A673 (cell line): ENCODE measurements around the gene SPECC1. TPM values are rescaled to one million over a fixed set of nuclear protein-coding genes. Genes with fewer than 3 reads are reported as not detected.

Experiments
- BruUV-seq: library from RNA; stranded (reverse); fragments of 400-500 nt; replicated peaks from 2 replicates; lab custom pipeline; 2021; lab: Mats Ljungman, UMichigan
- CTCF ChIA-PET: fragments of 300-600 bp; sonication (Branson Sonifier 250); formaldehyde crosslinking; loops from one replicate; lab custom pipeline; 2022; ENCODE audit warnings: antibody characterized with exemption; lab: Charles Lee
- POLR2A ChIA-PET: fragments of 300-600 bp; sonication (Branson Sonifier 250); formaldehyde crosslinking; loops from one replicate; lab custom pipeline; 2022; ENCODE audit warnings: antibody characterized with exemption; ENCODE audit not compliant: low non-redundant PET; lab: Charles Lee
- DNase-seq: peaks from one replicate; pipeline ENCODE4 v3.0.0-alpha.2; 2015; ENCODE audit warnings: low spot score
- H3K27ac ChIP-seq: fragments of 200-600 bp; sonication (generic); 2 replicates; pipeline ENCODE4 v1.5.1; 2016; ENCODE audit warnings: mixed run types, low read depth, mild to moderate bottlenecking, mixed read lengths, antibody characterized with exemption, low read length; ENCODE audit not compliant: poor library complexity, severe bottlenecking
- H3K27me3 ChIP-seq: fragments of 200-600 bp; sonication (generic); replicated peaks from 2 replicates; pipeline ENCODE4 v1.6.1; 2017; ENCODE audit warnings: mixed run types, low read depth, mild to moderate bottlenecking, mixed read lengths, antibody characterized with exemption, low read length; ENCODE audit not compliant: insufficient read depth, poor library complexity
- H3K36me3 ChIP-seq: fragments of 200-600 bp; sonication (generic); 2 replicates; pipeline ENCODE4 v1.6.1; 2016; ENCODE audit warnings: mixed run types, mild to moderate bottlenecking, mixed read lengths, antibody characterized with exemption, low read length; ENCODE audit not compliant: insufficient read depth, poor library complexity, severe bottlenecking
- H3K4me1 ChIP-seq: fragments of 200-600 bp; sonication (generic); 2 replicates; pipeline ENCODE4 v1.6.1; 2017; ENCODE audit warnings: mixed run types, mild to moderate bottlenecking, mixed read lengths, antibody characterized with exemption, low read length; ENCODE audit not compliant: insufficient read depth, poor library complexity, severe bottlenecking
- H3K4me3 ChIP-seq: fragments of 200-600 bp; sonication (generic); 2 replicates; pipeline ENCODE4 v1.5.1; 2016; ENCODE audit warnings: low read depth, mixed run types, mild to moderate bottlenecking, mixed read lengths, low read length; ENCODE audit not compliant: poor library complexity, severe bottlenecking
- H3K9me3 ChIP-seq: fragments of 200-600 bp; sonication (generic); 2 replicates; pipeline ENCODE4 v1.6.1; 2016; ENCODE audit warnings: mixed run types, low read depth, mild to moderate bottlenecking, mixed read lengths, antibody characterized with exemption, low read length; ENCODE audit not compliant: poor library complexity, severe bottlenecking
- EZH2 ChIP-seq: fragments of 200-600 bp; sonication (generic); IDR thresholded peaks from 2 replicates; pipeline ENCODE4 v1.6.1; 2017; ENCODE audit warnings: borderline replicate concordance, low read depth, mild to moderate bottlenecking, mixed read lengths, antibody characterized with exemption, low read length; ENCODE audit not compliant: poor library complexity, severe bottlenecking
- intact Hi-C: fragments of 100-400 bp; cut with micrococcal nuclease; formaldehyde crosslinking; loops from one replicate; pipeline ENCODE4 v1.10.0; 2022; ENCODE audit not compliant: unreplicated experiment
- total RNA-seq: library from RNA; stranded (reverse); gene quantifications from 2 replicates; pipeline ENCODE4 v1.2.3, GENCODE V29; 2021
- TF ChIP-seq, protein P1 (sequence below): fragments of 300-800, 200-600 bp; sonication (generic); conservative IDR thresholded peaks from 2 replicates; pipeline ENCODE4 v1.5.1; 2017; ENCODE audit warnings: low read depth, mild to moderate bottlenecking, antibody characterized with exemption, low read length, moderate library complexity, mixed read lengths

SPECC1 gene
- total RNA-seq, 1 experiment from 2014 or later: 5.8 TPM

DNA sequence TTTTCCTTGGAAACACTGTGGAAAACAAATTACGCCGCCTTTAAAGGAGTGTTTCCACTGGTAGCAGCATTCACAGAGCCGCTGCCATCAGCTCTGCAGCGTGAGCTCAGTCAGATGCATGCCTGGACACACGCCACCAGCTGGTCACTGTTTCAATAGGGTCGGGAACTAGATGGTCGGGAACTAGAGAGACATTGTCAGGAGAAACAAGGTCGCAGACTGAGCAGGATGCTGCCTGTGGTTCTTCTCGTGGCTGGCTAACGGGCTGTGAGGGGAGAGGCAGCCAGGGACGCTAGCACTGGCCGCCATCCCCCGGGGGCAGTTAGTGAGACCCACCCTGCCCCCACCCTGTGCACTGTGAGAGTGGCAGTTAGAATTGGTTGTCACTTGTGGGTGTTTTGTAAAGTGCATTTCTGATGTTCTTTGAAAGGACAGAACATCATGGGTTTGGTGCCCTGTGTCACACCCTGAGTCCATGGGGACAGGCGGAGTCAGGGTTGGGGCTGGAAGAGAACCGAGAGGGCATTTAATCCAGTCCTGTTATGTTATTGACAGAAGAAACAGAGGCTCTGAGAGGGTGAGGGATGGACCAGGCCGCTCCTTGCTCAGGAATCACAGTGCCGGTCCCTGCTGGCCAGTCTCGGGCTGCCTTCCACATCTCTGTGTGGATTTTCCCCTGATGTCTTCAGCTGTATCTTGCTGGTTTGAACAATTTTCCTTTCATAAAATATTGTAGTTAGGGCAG, 86.3 kb downstream of the SPECC1 start:
- Histone ChIP-seq H3K36me3 (no peaks in the 10 kb centered on the region), H3K27ac (no peak overlapping the region), H3K9me3 (no peaks in the 10 kb centered on the region), H3K4me3 (no peak overlapping the region), H3K4me1 (no peaks in the 10 kb centered on the region), H3K27me3 (no peaks in the 10 kb centered on the region)
- no TSS peak for BruUV-seq
- DNase-seq: peak; percentile 42
- ChIA-PET CTCF (no interaction called here), POLR2A (no interaction called here)
- intact Hi-C loops: no loop called here
- TF ChIP-seq, protein P1, sequence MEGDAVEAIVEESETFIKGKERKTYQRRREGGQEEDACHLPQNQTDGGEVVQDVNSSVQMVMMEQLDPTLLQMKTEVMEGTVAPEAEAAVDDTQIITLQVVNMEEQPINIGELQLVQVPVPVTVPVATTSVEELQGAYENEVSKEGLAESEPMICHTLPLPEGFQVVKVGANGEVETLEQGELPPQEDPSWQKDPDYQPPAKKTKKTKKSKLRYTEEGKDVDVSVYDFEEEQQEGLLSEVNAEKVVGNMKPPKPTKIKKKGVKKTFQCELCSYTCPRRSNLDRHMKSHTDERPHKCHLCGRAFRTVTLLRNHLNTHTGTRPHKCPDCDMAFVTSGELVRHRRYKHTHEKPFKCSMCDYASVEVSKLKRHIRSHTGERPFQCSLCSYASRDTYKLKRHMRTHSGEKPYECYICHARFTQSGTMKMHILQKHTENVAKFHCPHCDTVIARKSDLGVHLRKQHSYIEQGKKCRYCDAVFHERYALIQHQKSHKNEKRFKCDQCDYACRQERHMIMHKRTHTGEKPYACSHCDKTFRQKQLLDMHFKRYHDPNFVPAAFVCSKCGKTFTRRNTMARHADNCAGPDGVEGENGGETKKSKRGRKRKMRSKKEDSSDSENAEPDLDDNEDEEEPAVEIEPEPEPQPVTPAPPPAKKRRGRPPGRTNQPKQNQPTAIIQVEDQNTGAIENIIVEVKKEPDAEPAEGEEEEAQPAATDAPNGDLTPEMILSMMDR: peak; percentile 41; the same call in 1 of the 2 replicates
- TF ChIP-seq EZH2: no peak

DNA sequence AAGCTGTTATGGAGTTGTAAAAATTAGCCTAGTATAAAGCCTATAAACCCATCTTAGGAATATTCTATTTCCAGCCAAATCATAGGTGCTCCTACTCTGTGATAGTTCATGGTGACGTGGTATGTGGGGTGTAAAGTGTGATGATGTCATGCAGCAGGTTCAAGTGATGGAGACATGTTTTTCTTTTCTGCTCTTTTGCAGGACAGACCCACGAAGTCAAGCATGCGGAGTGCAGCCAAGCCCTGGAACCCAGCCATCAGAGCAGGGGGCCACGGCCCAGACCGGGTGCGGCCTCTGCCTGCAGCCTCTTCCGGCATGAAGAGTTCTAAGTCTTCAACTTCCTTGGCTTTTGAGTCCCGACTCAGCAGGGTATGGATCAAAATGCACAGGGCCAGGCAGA, 87.3 kb downstream of the SPECC1 start:
- TF ChIP-seq, protein P1: no peak
- no peak for TF ChIP-seq EZH2
- BruUV-seq: no TSS peak
- Histone ChIP-seq H3K4me3 (no peak overlapping the region), H3K27me3 (no peaks in the 10 kb centered on the region), H3K9me3 (no peaks in the 10 kb centered on the region), H3K4me1 (no peaks in the 10 kb centered on the region), H3K27ac (no peak overlapping the region), H3K36me3 (no peaks in the 10 kb centered on the region)
- POLR2A ChIA-PET: no interaction called here
- CTCF ChIA-PET: no interaction called here
- intact Hi-C loops: no loop called here
- DNase-seq: no peak

DNA sequence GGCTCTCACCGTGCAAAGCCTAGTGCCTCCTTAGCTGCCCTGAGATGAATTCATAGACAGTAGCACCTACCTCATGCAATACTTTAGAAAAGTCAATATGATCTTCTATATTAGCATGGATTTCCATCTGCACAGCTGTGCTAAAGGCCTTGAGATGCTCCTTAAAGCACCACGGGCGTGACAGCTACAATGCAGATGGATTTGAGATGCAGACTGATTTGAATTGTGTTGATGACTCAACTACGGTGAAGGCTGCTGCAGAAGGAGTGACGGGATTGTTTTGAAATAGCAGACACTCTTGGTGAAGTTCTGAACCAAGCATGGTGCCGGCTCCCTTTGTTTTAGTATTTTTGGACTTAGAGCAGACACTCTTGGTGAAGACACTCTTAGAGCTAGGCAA, 88.2 kb downstream of the SPECC1 start:
- no peak overlapping the region for H3K27ac ChIP-seq
- ChIA-PET POLR2A (no interaction called here), CTCF (no interaction called here)
- H3K9me3 ChIP-seq: no peaks in the 10 kb centered on the region
- BruUV-seq: no TSS peak
- no peak overlapping the region for H3K4me3 ChIP-seq
- H3K4me1 ChIP-seq: no peaks in the 10 kb centered on the region
- no peaks in the 10 kb centered on the region for H3K36me3 ChIP-seq
- no peak for DNase-seq
- no peak for TF ChIP-seq EZH2
- TF ChIP-seq, protein P1: no peak
- intact Hi-C loops: no loop called here
- H3K27me3 ChIP-seq: no peaks in the 10 kb centered on the region
